CD14-positive monocyte (primary cell): ENCODE results near the gene WDR5B. TPM values are rescaled to one million over a fixed set of nuclear protein-coding genes. Genes with fewer than 3 reads are reported as not detected.

Source experiments
- DNase-seq, 3 donors: peaks; one replicate each; pipeline ENCODE4 v3.0.0-alpha.2; 2011 to 2022
- H2AFZ ChIP-seq: 2 replicates; pipeline ENCODE4 v1.6.0; 2012; ENCODE audit warnings: mild to moderate bottlenecking, low read depth, low read length, inconsistent platforms; ENCODE audit not compliant: insufficient read depth, poor library complexity, severe bottlenecking
- H3K27ac ChIP-seq, 2 donors: 1 replicate in 1 of 2; 2 replicates in 1 of 2; pipeline ENCODE4 v1.5.1; 2012 to 2013; ENCODE audit warnings: low read length in 2 of 2, control low read depth in 1 of 2, inconsistent platforms in 1 of 2, low read depth in 1 of 2, mild to moderate bottlenecking in 1 of 2
- H3K27me3 ChIP-seq, 2 donors: one replicate each; pipeline versions ENCODE4 v1.6.0 to v1.6.1; 2011 to 2013; ENCODE audit warnings: low read length in 2 of 2; ENCODE audit not compliant: control insufficient read depth in 2 of 2, insufficient read depth in 2 of 2
- H3K36me3 ChIP-seq, 2 donors: replicated peaks in 1 of 2; 1 replicate in 1 of 2; 2 replicates in 1 of 2; pipeline versions ENCODE4 v1.5.1 to v1.6.1; 2012 to 2013; ENCODE audit warnings: low read length in 2 of 2, control low read depth in 1 of 2, inconsistent platforms in 1 of 2, mild to moderate bottlenecking in 1 of 2; ENCODE audit not compliant: insufficient read depth in 2 of 2, control insufficient read depth in 1 of 2
- H3K4me1 ChIP-seq, 2 donors: 1 replicate in 1 of 2; 2 replicates in 1 of 2; pipeline versions ENCODE4 v1.5.1 to v1.6.1; 2012 to 2013; ENCODE audit warnings: low read length in 2 of 2, control low read depth in 1 of 2, inconsistent platforms in 1 of 2, mild to moderate bottlenecking in 1 of 2, moderate library complexity in 1 of 2; ENCODE audit not compliant: insufficient read depth in 2 of 2, control insufficient read depth in 1 of 2
- H3K4me2 ChIP-seq: replicated peaks from 2 replicates; pipeline ENCODE3; 2012; ENCODE audit warnings: low read length, moderate library complexity, mild to moderate bottlenecking; ENCODE audit not compliant: poor library complexity, severe bottlenecking; ENCODE audit errors: extremely low read depth
- H3K4me3 ChIP-seq, 3 experiments: fragments of 200-600 bp in 1 of 3; sonication (generic) in 1 of 3; replicated peaks in 1 of 3; 1 replicate in 2 of 3; 2 replicates in 1 of 3; pipeline ENCODE4 v1.5.1; 2011 to 2013; ENCODE audit warnings: low read length in 3 of 3, mild to moderate bottlenecking in 3 of 3, control low read depth in 2 of 3, low read depth in 2 of 3, inconsistent platforms in 1 of 3, moderate library complexity in 1 of 3
- H3K79me2 ChIP-seq: 2 replicates; pipeline ENCODE4 v1.6.0; 2012; ENCODE audit warnings: mild to moderate bottlenecking, control low read depth, inconsistent platforms, low read length, moderate library complexity; ENCODE audit not compliant: insufficient read depth
- H3K9ac ChIP-seq: 2 replicates; pipeline ENCODE4 v1.6.0; 2017; ENCODE audit warnings: low read length, mild to moderate bottlenecking; ENCODE audit not compliant: insufficient read depth, poor library complexity, severe bottlenecking
- H3K9me3 ChIP-seq, 2 donors: replicated peaks in 1 of 2; 1 replicate in 1 of 2; 2 replicates in 1 of 2; pipeline versions ENCODE4 v1.5.1 to v1.6.1; 2012 to 2013; ENCODE audit warnings: low read length in 2 of 2, control low read depth in 1 of 2; ENCODE audit not compliant: control insufficient read depth in 1 of 2, insufficient read depth in 1 of 2
- H4K20me1 ChIP-seq: 2 replicates; pipeline ENCODE4 v1.6.0; 2012; ENCODE audit warnings: mild to moderate bottlenecking, low read length, control low read depth, moderate library complexity; ENCODE audit not compliant: insufficient read depth
- H3K27ac Mint-ChIP-seq, 7 donors: one replicate each; pipeline ENCODE4 v1.8.0; 2020; ENCODE audit warnings: mild to moderate bottlenecking in 7 of 7, mixed read lengths in 7 of 7, moderate library complexity in 6 of 7, inconsistent platforms in 2 of 7
- H3K27me3 Mint-ChIP-seq, 3 donors: one replicate each; pipeline ENCODE4 v1.8.0; 2021 to 2022; ENCODE audit warnings: low read depth in 3 of 3, mild to moderate bottlenecking in 3 of 3, mixed read lengths in 3 of 3, moderate library complexity in 3 of 3, inconsistent platforms in 1 of 3
- H3K36me3 Mint-ChIP-seq, 2 donors: one replicate each; pipeline ENCODE4 v1.8.0; 2020; ENCODE audit warnings: mixed read lengths in 2 of 2, inconsistent platforms in 1 of 2, mild to moderate bottlenecking in 1 of 2
- H3K4me1 Mint-ChIP-seq: one replicate; pipeline ENCODE4 v1.8.0; 2020; ENCODE audit warnings: mild to moderate bottlenecking, mixed read lengths
- H3K4me3 Mint-ChIP-seq, 2 donors: one replicate each; pipeline ENCODE4 v1.8.0; 2020; ENCODE audit warnings: mild to moderate bottlenecking in 2 of 2, mixed read lengths in 2 of 2, moderate library complexity in 1 of 2
- H3K9me3 Mint-ChIP-seq, 7 donors: one replicate each; pipeline ENCODE4 v1.8.0; 2020 to 2022; ENCODE audit warnings: mixed read lengths in 7 of 7, mild to moderate bottlenecking in 6 of 7, moderate library complexity in 6 of 7, inconsistent platforms in 2 of 7
- CTCF ChIP-seq: fragments of 200-600 bp; IDR thresholded peaks from one replicate; pipeline ENCODE4 v1.8.0; 2022; ENCODE audit warnings: antibody characterized with exemption, mild to moderate bottlenecking
- WGBS: methylation state at CpG from one replicate; pipeline ENCODE4 v1.1.5; 2013; ENCODE audit warnings: missing lambda C conversion rate; ENCODE audit not compliant: insufficient coverage; 5-methylcytosine and 5-hydroxymethylcytosine counted together
- intact Hi-C, 2 donors: fragments of 100-400 bp; cut with micrococcal nuclease; formaldehyde crosslinking; loops; one replicate each; pipeline versions ENCODE4 v1.15.0 to v1.15.1; 2023
- polyA plus RNA-seq, 3 donors: library from polyadenylated mRNA; depleted of rRNA in 1 of 3; unstranded in 2 of 3; stranded (reverse) in 1 of 3; fragments of 300-500 nt in 2 of 3; fragments of >200 nt in 1 of 3; fragmentation: Illumina TruSeq in 2 of 3; gene quantifications; 1 replicate in 2 of 3; 2 replicates in 1 of 3; pipeline ENCODE4 v1.2.3, GENCODE V29; 2012 to 2021

The WDR5B gene
- polyA plus RNA-seq, 3 donors, result 0.85 to 3.1 (median 0.85) TPM

- H3K36me3 Mint-ChIP-seq, result peaks cover 10 to 12% of the 10 kb centered on the region in 2 donors
Measured at GRCh38 chr3:122398920-122399319, 16.9 kb downstream of the WDR5B start.

GRCh38 chr3:122397201-122397600 lies 18.7 kb downstream of the WDR5B start:
- Mint-ChIP-seq H3K4me3 (no peak overlapping the region), H3K27ac (no peak overlapping the region)

More at GRCh38 chr3:122398920-122399319, 16.9 kb downstream of the WDR5B start:
- WGBS, result no CpG with 5 or more reads among the region's 2 CpGs
- Histone ChIP-seq H3K27me3 (no peaks in the 10 kb centered on the region), H3K4me1 (peaks cover 0 to 4% of the 10 kb centered on the region in 2 donors), H2AFZ (no peak overlapping the region), H3K4me2 (no peak overlapping the region), H3K27ac (no peak overlapping the region), H4K20me1 (no peaks in the 10 kb centered on the region), H3K4me3 (no peak overlapping the region), H3K9me3 (no peaks in the 10 kb centered on the region), H3K9ac (no peak overlapping the region), H3K79me2 (no peaks in the 10 kb centered on the region), H3K36me3 (peaks cover 0 to 8% of the 10 kb centered on the region in 2 donors)
- H3K9me3 Mint-ChIP-seq, result peaks cover 0 to 4% (median 0%) of the 10 kb centered on the region in 7 donors
- H3K4me3 Mint-ChIP-seq, result no peak overlapping the region
- no peak for TF ChIP-seq CTCF
- DNase-seq, result no peak
- H3K27ac Mint-ChIP-seq, result no peak overlapping the region
- H3K27me3 Mint-ChIP-seq, result peaks cover 0 to 2% (median 0%) of the 10 kb centered on the region in 3 donors
- intact Hi-C loops, result no loop called here
- H3K4me1 Mint-ChIP-seq, result peaks cover 14% of the 10 kb centered on the region

More at GRCh38 chr3:122397201-122397600, 18.7 kb downstream of the WDR5B start:
- Mint-ChIP-seq H3K4me1 (peaks cover 10% of the 10 kb centered on the region), H3K9me3 (peaks cover 0 to 4% (median 0%) of the 10 kb centered on the region in 7 donors), H3K27me3 (no peaks in the 10 kb centered on the region), H3K36me3 (no peaks in the 10 kb centered on the region)
- Histone ChIP-seq H3K4me1 (peaks cover 0 to 4% of the 10 kb centered on the region in 2 donors), H3K79me2 (no peaks in the 10 kb centered on the region), H3K27ac (no peak overlapping the region), H4K20me1 (no peaks in the 10 kb centered on the region), H3K9me3 (no peaks in the 10 kb centered on the region), H3K9ac (no peak overlapping the region), H2AFZ (no peak overlapping the region), H3K36me3 (no peaks in the 10 kb centered on the region), H3K4me2 (no peak overlapping the region), H3K27me3 (no peaks in the 10 kb centered on the region), H3K4me3 (no peak overlapping the region)
- intact Hi-C loops, result no loop called here
- TF ChIP-seq CTCF, result no peak
- WGBS, result no CpG with 5 or more reads among the region's 1 CpG
- no peak for DNase-seq
